Activated T-cell treated with anti-CD3 and anti-CD28 coated beads, Interleukin-2, amount 50 U/mL, for 24 hours (primary cell): ENCODE measurements around the gene TTC32.

Source experiments
- DNase-seq: peaks from one replicate; pipeline ENCODE4 v3.0.0-alpha.2; 2020
- H3K27ac Mint-ChIP-seq: 2 replicates; pipeline ENCODE4 v1.8.0; 2020; ENCODE audit warnings: mild to moderate bottlenecking, mixed read lengths
- H3K27me3 Mint-ChIP-seq: 2 replicates; pipeline ENCODE4 v1.8.0; 2020; ENCODE audit warnings: mixed read lengths
- H3K36me3 Mint-ChIP-seq: 2 replicates; pipeline ENCODE4 v1.8.0; 2020; ENCODE audit warnings: low read depth, mixed read lengths
- H3K4me1 Mint-ChIP-seq: 2 replicates; pipeline ENCODE4 v1.8.0; 2020; ENCODE audit warnings: low read depth, mixed read lengths
- H3K4me3 Mint-ChIP-seq: 2 replicates; pipeline ENCODE4 v1.8.0; 2020; ENCODE audit warnings: mild to moderate bottlenecking, moderate library complexity, mixed read lengths
- H3K9me3 Mint-ChIP-seq: 2 replicates; pipeline ENCODE4 v1.8.0; 2020; ENCODE audit warnings: mixed read lengths

The TTC32 gene

GRCh38 chr2:19874726-19875125 lies 27.1 kb downstream of the TTC32 start:
- H3K9me3 Mint-ChIP-seq = no peaks in the 10 kb centered on the region
- H3K27ac Mint-ChIP-seq = no peak overlapping the region
- no peak overlapping the region for H3K4me3 Mint-ChIP-seq
- peaks cover 4% of the 10 kb centered on the region for H3K4me1 Mint-ChIP-seq
- no peaks in the 10 kb centered on the region for H3K27me3 Mint-ChIP-seq
- peaks cover 34% of the 10 kb centered on the region for H3K36me3 Mint-ChIP-seq
- no peak for DNase-seq

GRCh38 chr2:19873014-19873413 lies 28.8 kb downstream of the TTC32 start:
- H3K27me3 Mint-ChIP-seq = no peaks in the 10 kb centered on the region
- H3K9me3 Mint-ChIP-seq = no peaks in the 10 kb centered on the region
- H3K4me3 Mint-ChIP-seq = no peak overlapping the region
- peaks cover 19% of the 10 kb centered on the region for H3K4me1 Mint-ChIP-seq
- DNase-seq = no peak
- H3K36me3 Mint-ChIP-seq = peaks cover 31% of the 10 kb centered on the region
- H3K27ac Mint-ChIP-seq = no peak overlapping the region

GRCh38 chr2:19872302-19872701 lies 29.5 kb downstream of the TTC32 start:
- Mint-ChIP-seq H3K4me1 (peaks cover 21% of the 10 kb centered on the region), H3K27ac (no peak overlapping the region), H3K4me3 (no peak overlapping the region), H3K27me3 (no peaks in the 10 kb centered on the region), H3K36me3 (peaks cover 31% of the 10 kb centered on the region), H3K9me3 (no peaks in the 10 kb centered on the region)
- no peak for DNase-seq

GRCh38 chr2:19871836-19872235 lies 29.9 kb downstream of the TTC32 start:
- DNase-seq = no peak
- no peak overlapping the region for H3K4me3 Mint-ChIP-seq
- no peaks in the 10 kb centered on the region for H3K9me3 Mint-ChIP-seq
- H3K4me1 Mint-ChIP-seq = peaks cover 21% of the 10 kb centered on the region
- H3K36me3 Mint-ChIP-seq = peaks cover 29% of the 10 kb centered on the region
- no peak overlapping the region for H3K27ac Mint-ChIP-seq
- no peaks in the 10 kb centered on the region for H3K27me3 Mint-ChIP-seq

GRCh38 chr2:19870792-19871191 lies 31.0 kb downstream of the TTC32 start:
- Mint-ChIP-seq H3K36me3 (peaks cover 19% of the 10 kb centered on the region), H3K4me1 (peaks cover 21% of the 10 kb centered on the region), H3K27ac (no peak overlapping the region), H3K27me3 (no peaks in the 10 kb centered on the region), H3K9me3 (no peaks in the 10 kb centered on the region), H3K4me3 (no peak overlapping the region)
- no peak for DNase-seq

GRCh38 chr2:19868701-19869580 lies 32.8 kb downstream of the TTC32 start:
- H3K4me3 Mint-ChIP-seq = peak overlapping the region; percentile 85
- H3K27ac Mint-ChIP-seq = peak overlapping the region; percentile 92
- peaks cover 8% of the 10 kb centered on the region for H3K36me3 Mint-ChIP-seq
- H3K4me1 Mint-ChIP-seq = peaks cover 21% of the 10 kb centered on the region
- H3K9me3 Mint-ChIP-seq = no peaks in the 10 kb centered on the region
- peak; percentile 76 for DNase-seq
- peaks cover 4% of the 10 kb centered on the region for H3K27me3 Mint-ChIP-seq

- H3K4me1 Mint-ChIP-seq = peaks cover 25% of the 10 kb centered on the region
- DNase-seq = no peak
- H3K27ac Mint-ChIP-seq = peak overlapping the region; percentile 47
- peak overlapping the region; percentile 85 for H3K4me3 Mint-ChIP-seq
- H3K9me3 Mint-ChIP-seq = no peaks in the 10 kb centered on the region
- H3K36me3 Mint-ChIP-seq = peaks cover 6% of the 10 kb centered on the region
- H3K27me3 Mint-ChIP-seq = peaks cover 4% of the 10 kb centered on the region
These were observed 33.6 kb downstream of the TTC32 start for GRCh38 chr2:19868224-19868623.

GRCh38 chr2:19866771-19867170 lies 35.0 kb downstream of the TTC32 start:
- H3K36me3 Mint-ChIP-seq = no peaks in the 10 kb centered on the region
- peaks cover 27% of the 10 kb centered on the region for H3K4me1 Mint-ChIP-seq
- peaks cover 4% of the 10 kb centered on the region for H3K27me3 Mint-ChIP-seq
- H3K4me3 Mint-ChIP-seq = no peak overlapping the region
- DNase-seq = no peak
- H3K27ac Mint-ChIP-seq = no peak overlapping the region
- H3K9me3 Mint-ChIP-seq = no peaks in the 10 kb centered on the region

GRCh38 chr2:19865151-19865550 lies 36.6 kb downstream of the TTC32 start:
- Mint-ChIP-seq H3K27ac (no peak overlapping the region), H3K36me3 (no peaks in the 10 kb centered on the region), H3K9me3 (no peaks in the 10 kb centered on the region), H3K27me3 (peaks cover 4% of the 10 kb centered on the region), H3K4me3 (no peak overlapping the region), H3K4me1 (peaks cover 24% of the 10 kb centered on the region)
- DNase-seq = no peak

GRCh38 chr2:19864381-19864780 lies 37.4 kb downstream of the TTC32 start:
- no peak overlapping the region for H3K27ac Mint-ChIP-seq
- no peaks in the 10 kb centered on the region for H3K36me3 Mint-ChIP-seq
- H3K27me3 Mint-ChIP-seq = peaks cover 4% of the 10 kb centered on the region
- H3K9me3 Mint-ChIP-seq = no peaks in the 10 kb centered on the region
- no peak for DNase-seq
- H3K4me1 Mint-ChIP-seq = peaks cover 19% of the 10 kb centered on the region
- H3K4me3 Mint-ChIP-seq = no peak overlapping the region

GRCh38 chr2:19863303-19864041 lies 38.3 kb downstream of the TTC32 start:
- Mint-ChIP-seq H3K9me3 (no peaks in the 10 kb centered on the region), H3K27ac (no peak overlapping the region)
- peak; percentile 85 for DNase-seq

GRCh38 chr2:19861813-19862212 lies 40.0 kb downstream of the TTC32 start:
- no peaks in the 10 kb centered on the region for H3K36me3 Mint-ChIP-seq
- H3K9me3 Mint-ChIP-seq = no peaks in the 10 kb centered on the region
- H3K27ac Mint-ChIP-seq = no peak overlapping the region
- H3K27me3 Mint-ChIP-seq = peaks cover 14% of the 10 kb centered on the region
- no peak overlapping the region for H3K4me3 Mint-ChIP-seq
- peaks cover 5% of the 10 kb centered on the region for H3K4me1 Mint-ChIP-seq
- no peak for DNase-seq

More at GRCh38 chr2:19863303-19864041, 38.3 kb downstream of the TTC32 start:
- Mint-ChIP-seq H3K4me3 (no peak overlapping the region), H3K4me1 (peaks cover 12% of the 10 kb centered on the region), H3K36me3 (no peaks in the 10 kb centered on the region), H3K27me3 (peaks cover 5% of the 10 kb centered on the region)

- H3K4me3 Mint-ChIP-seq = no peak overlapping the region
- peaks cover 5% of the 10 kb centered on the region for H3K4me1 Mint-ChIP-seq
- peaks cover 14% of the 10 kb centered on the region for H3K27me3 Mint-ChIP-seq
- H3K9me3 Mint-ChIP-seq = no peaks in the 10 kb centered on the region
- H3K36me3 Mint-ChIP-seq = no peaks in the 10 kb centered on the region
- DNase-seq = no peak
- no peak overlapping the region for H3K27ac Mint-ChIP-seq
These were observed 41.8 kb downstream of the TTC32 start for GRCh38 chr2:19860022-19860421.

GRCh38 chr2:19859565-19859964 lies 42.2 kb downstream of the TTC32 start:
- H3K4me1 Mint-ChIP-seq = peaks cover 5% of the 10 kb centered on the region
- no peak overlapping the region for H3K4me3 Mint-ChIP-seq
- no peaks in the 10 kb centered on the region for H3K36me3 Mint-ChIP-seq
- H3K27me3 Mint-ChIP-seq = peaks cover 13% of the 10 kb centered on the region
- no peak overlapping the region for H3K27ac Mint-ChIP-seq
- no peak for DNase-seq
- no peaks in the 10 kb centered on the region for H3K9me3 Mint-ChIP-seq

- DNase-seq = no peak
- Mint-ChIP-seq H3K9me3 (no peaks in the 10 kb centered on the region), H3K27me3 (peaks cover 10% of the 10 kb centered on the region), H3K4me1 (no peaks in the 10 kb centered on the region), H3K36me3 (no peaks in the 10 kb centered on the region), H3K27ac (no peak overlapping the region), H3K4me3 (no peak overlapping the region)
These were observed 44.0 kb downstream of the TTC32 start for GRCh38 chr2:19857806-19858205.
